ELR (cell line): ENCODE data around the gene MCM10.
"Not testable (repeated sequence)": the region's sequence is repeated elsewhere in the genome, so short reads cannot be mapped to it uniquely, and the experiment has no call there.

Experiments used
- DNase-seq: peaks from one replicate; pipeline ENCODE4 v3.0.0-alpha.2; 2015; ENCODE audit warnings: low read depth

The MCM10 gene

DNA sequence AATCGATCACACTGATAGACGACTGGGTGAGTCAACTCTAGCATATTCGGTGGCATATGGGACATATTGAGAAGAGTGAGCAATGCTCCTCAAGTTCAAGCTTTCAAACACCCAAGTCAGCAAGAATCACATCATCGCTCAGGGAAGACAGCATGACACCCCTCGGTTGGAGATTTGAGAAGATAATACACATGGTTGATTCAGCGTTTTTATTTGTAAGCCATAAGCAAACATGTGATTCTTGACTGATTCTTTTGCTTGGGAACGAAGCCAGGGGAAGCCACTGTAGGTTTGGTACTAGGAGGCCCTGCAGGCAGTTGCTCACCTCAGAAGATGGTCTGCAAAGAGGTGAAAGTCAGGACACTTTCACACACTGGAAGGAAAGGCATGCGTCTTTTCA is 60.2 kb downstream of the MCM10 start:
- no peak for DNase-seq

DNA sequence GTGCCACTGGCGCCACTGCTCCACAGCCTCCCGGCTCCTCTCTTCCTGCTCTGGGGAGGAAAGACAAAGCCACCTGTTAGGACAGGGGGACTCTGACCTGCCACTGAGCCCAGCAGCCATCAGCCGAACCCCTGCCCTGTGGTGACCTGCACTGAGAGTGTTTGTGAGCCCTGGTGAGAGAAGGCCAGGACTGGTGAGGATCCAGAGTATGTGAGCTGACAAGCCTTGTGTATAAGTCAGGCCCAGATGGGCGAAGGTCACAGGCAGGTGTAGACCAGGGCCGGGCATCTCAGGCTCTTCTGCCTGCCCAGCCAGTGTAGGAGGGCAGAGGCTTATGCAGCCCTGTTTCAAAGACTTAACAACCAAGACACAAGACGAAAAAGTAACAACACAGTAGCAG is 60.8 kb downstream of the MCM10 start:
- no peak for DNase-seq

GRCh38 chr10:13222566-13222965 is 61.2 kb downstream of the MCM10 start:
- DNase-seq = no peak

DNA sequence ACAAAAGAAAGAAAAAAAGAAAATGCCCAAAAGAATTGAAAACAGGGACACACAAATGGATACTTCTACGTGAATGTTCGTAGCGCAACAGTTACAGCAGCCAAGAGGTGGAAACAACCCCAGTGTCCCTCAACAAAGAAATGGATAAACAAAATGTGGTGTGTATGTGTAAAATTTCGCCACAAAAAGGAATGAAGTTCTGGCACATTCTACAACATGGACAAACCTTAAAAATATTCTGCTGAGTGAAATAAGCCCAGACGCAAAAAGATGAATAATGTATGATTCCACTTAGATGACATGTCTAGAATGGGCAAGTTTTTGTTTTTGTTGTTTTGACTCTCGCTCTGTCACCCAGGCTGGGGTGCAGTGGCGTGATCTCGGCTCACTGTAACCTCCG is 61.9 kb downstream of the MCM10 start:
- no peak for DNase-seq

DNA sequence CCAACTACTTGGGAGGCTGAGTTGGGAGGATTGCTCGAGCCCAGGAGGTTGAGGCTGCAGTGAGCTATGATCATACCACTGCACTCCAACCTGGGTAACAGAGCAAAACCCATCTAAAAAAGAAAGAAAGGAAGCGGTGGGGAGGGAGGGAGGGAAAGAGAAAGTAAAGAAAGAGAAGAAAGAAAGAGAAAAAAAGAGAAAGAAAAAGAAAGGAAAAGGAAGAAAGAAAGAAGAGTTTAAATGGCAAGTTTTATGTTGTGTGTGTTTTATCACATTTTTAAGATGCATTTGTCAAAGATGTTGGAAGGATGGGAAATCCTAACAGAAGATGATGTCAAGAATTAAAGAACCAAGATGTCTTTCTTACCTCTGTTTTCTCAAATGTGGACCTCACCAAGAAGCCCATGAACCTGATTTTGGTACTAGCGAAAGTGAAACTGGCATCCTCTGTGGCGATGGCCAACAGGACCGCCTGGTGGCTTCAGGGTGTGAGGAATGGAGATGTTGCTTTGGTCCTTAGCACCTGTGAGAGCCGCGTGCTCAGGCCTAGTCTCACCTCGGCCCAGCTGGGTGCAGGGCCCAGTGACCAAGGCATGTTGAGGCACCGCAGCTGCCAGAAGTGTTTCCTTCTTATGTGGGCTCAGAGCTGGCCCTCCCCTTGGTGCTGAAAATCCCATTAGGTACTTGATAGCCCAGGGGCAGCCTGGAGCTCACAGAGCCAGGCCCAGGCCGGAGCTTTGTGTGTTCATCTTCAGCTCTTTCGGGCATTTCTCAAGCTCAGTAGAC is 63.0 kb downstream of the MCM10 start:
- DNase-seq = no peak

DNA sequence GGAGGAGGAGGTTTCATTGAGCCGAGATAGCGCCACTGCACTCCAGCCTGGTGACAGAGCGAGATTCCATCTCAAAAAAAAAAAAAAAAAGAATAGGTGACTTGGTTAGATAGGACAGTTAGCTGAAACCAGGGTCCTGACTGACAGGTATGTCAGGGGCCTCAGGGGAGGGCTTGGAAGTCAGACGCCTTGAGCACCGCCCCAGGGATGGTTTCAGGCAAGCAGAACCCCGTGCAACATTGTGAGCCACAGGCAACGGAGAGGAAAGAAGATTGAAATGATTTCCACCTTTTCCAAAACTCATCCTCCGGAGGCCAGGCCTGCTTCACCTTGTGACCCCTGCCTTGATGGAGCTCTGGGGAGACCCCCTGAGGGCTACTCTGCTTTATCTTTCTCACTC is 64.2 kb downstream of the MCM10 start:
- no peak for DNase-seq

GRCh38 chr10:13227031-13227430 is 65.7 kb downstream of the MCM10 start:
- DNase-seq = no peak

DNA sequence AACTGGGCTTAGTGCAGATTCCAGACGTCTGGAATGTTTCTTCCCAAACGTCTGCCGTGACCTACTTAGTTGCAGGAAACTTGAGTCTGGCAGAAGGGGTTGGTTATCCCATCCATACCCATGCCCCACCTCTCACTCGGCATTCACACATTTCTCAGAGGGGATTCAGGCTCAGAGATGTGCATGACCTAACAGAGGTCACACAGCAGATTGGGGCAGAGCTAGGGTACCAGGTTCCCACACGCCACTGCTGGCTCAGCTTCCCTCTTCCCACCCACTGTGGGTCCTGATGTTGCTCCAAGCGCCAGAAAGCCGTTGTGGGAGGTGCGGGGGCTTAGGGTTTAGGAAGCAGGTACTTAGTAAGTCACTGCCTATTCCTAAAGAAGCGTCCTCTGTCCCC is 69.8 kb downstream of the MCM10 start:
- no peak for DNase-seq

- no peak for DNase-seq
These were observed 70.5 kb downstream of the MCM10 start for GRCh38 chr10:13231808-13232207.

DNA sequence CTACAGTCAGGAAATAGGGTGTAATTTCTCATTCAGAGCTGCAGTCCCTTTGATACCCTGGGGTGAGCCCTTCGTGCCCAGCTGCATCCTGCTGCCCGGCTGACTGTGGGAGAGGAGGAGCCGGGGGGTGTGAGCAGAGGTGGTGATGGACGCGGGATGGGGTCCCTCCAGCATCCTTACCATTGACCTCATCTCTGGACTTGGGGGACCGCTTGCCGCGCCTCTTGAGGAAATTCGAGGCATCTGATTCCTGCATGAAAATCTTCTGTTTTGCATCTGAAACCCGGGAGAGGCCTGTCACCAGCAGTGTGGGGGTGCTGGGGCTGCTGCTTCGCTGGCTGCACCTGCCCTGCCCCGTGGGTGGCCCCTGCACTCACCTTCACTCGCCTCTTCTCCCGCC is 72.0 kb downstream of the MCM10 start:
- DNase-seq = no peak

GRCh38 chr10:13234172-13234571 is 72.8 kb downstream of the MCM10 start, which contains the start of gene UCMA:
Gene UCMA (minus strand): TSS chr10:13234374. CDS start chr10:13234258, 116 bp downstream.
- no peak for DNase-seq

GRCh38 chr10:13234736-13235135 is 73.4 kb downstream of the MCM10 start:
- DNase-seq = not testable (repeated sequence)

DNA sequence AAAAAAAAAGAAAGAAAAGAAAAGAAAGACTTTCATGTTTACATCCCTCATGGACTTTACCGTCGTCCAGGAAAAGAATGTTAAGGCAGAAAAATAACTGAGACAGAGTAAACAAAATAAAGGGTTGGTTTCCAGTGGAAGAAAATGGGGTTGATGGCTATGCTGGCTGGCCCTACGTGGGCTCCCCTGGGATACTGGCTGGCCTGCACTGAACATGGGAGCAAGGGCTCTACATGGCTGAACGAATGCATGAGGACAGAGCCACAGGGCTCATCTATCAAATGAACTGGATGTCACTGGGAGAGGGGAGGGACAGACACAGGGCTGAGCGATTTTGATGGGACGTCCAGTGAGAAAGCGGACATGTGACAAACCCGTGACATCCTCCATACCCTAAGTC is 75.3 kb downstream of the MCM10 start:
- no peak for DNase-seq

- DNase-seq = no peak
These were observed 77.1 kb downstream of the MCM10 start for GRCh38 chr10:13238271-13239077.

GRCh38 chr10:13239923-13240322 is 78.6 kb downstream of the MCM10 start:
- no peak for DNase-seq

- no peak for DNase-seq
These were observed 80.3 kb downstream of the MCM10 start for GRCh38 chr10:13241613-13242012.

DNA sequence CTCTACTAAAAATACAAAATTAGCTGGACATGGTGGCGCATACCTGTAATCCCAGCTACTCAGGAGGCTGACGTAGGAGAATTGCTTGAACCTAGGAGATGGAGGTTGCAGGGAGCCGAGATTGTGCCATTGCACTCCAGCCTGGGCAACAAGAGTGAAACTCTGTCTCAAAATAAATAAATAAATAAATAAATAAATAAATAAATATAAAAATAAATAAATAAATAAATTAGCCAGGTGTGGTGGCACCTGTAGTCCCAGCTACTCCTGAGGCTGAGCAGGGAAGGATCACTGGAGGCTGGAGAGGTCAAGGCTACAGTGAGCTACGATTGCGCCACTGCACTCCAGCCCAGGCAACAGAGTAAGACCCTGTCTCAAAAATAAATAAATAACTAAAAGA is 80.9 kb downstream of the MCM10 start:
- DNase-seq = not testable (repeated sequence)

- no peak for DNase-seq
These were observed 85.9 kb downstream of the MCM10 start for GRCh38 chr10:13247246-13247645.

DNA sequence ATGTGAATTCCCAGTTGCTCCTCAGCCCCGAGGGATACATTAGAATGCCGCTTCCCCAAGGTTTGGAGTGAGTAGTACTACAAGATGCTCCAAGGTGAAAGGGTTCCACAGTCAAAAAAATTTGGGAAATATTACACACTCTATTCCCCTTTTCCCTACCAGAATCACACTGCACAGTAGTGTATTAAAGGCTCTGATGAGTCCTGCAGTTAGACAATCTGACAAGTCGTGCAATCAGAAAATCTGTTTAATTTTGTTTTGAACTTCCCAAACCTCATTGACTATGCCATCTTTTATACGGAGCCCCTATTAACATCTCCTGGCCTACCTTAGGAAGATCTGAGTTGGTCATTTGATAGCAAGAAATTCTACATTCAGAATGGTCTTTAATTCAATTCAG is 86.4 kb downstream of the MCM10 start:
- no peak for DNase-seq

DNA sequence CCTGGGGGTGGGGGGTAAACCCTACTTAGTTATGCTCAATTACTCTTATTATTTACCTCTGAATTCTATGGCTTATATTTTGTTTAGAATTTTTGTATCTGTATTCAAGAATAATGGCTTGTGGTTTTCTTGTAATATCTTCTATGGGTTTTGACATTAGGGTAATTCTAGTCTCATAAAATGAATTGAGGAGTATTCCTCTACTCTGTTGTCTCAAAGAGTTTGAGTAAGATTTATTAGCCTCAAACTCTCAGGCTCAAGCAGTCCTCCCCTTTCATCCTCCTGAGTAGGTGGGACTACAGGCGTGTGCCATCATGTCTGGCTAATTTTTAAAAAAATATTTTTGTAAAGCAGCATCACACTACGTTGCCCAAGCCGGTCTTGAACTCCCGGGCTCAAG is 92.4 kb downstream of the MCM10 start:
- DNase-seq = no peak

GRCh38 chr10:13256627-13257026 is 95.3 kb downstream of the MCM10 start:
- DNase-seq = no peak

- no peak for DNase-seq
These were observed 96.3 kb downstream of the MCM10 start for GRCh38 chr10:13257621-13258140.
